Upper lobe of right lung (tissue), 1 donor: Measurements from ENCODE around the gene TAS2R1. TPM values are rescaled to one million over a fixed set of nuclear protein-coding genes. Genes with fewer than 3 reads are reported as not detected.

Source experiments
- ATAC-seq: fragments of 200-7000 bp; cut with Tn5 transposase; one replicate; pipeline ENCODE4 v1.9.1; 2020; ENCODE audit warnings: mild to moderate bottlenecking, moderate library complexity
- DNase-seq: peaks from one replicate; pipeline ENCODE4 v3.0.0-alpha.2; 2020
- H3K27ac ChIP-seq: fragments of 200-600 bp; one replicate; pipeline ENCODE4 v1.8.0; 2022
- H3K27me3 ChIP-seq: fragments of 200-600 bp; one replicate; pipeline ENCODE4 v1.8.0; 2022; ENCODE audit warnings: mild to moderate bottlenecking
- H3K36me3 ChIP-seq: fragments of 200-600 bp; one replicate; pipeline ENCODE4 v1.8.0; 2022
- H3K4me1 ChIP-seq: fragments of 200-600 bp; one replicate; pipeline ENCODE4 v1.8.0; 2022
- H3K4me3 ChIP-seq: fragments of 200-600 bp; one replicate; pipeline ENCODE4 v1.8.0; 2022; ENCODE audit warnings: mild to moderate bottlenecking
- H3K9me3 ChIP-seq: fragments of 200-600 bp; one replicate; pipeline ENCODE4 v1.8.0; 2022
- CTCF ChIP-seq: fragments of 200-600 bp; IDR thresholded peaks from one replicate; pipeline ENCODE4 v1.8.0; 2022; ENCODE audit warnings: antibody characterized with exemption
- intact Hi-C: fragments of 100-400 bp; cut with DNase I; formaldehyde crosslinking; loops from one replicate; pipeline ENCODE4 v1.11.0; 2022
- total RNA-seq: library from RNA; stranded (reverse); fragmentation: NEBNext Ultra II Directional; extraction: Animal tissue kit (Norgen Biotek cat#: 25700); gene quantifications from one replicate; pipeline ENCODE4 v1.2.1, GENCODE V29; 2021
- donor health status: DM: no; HTN: yes; CAD: no; lungs with severe emphysema.

Gene TAS2R1
- total RNA-seq, 1 donor from 2014 or later: not detected

DNA sequence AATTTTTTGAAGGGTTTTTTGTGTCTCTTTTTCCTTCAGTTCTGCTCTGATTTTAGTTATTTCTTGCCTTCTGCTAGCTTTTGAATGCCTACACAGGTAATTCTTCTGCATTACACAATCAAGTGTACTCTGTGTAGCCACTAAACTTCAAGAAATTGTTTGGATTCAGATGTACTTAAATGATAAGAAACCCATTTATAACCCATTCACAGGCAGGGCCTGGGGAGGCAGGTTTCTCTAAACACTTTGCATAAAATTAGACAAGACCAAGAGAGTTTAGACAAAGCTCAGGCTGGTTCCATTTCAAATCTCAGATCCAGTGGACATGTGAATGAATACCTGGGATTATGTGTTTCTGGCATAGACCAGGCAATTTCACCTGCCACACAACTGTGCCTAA lies 43.0 kb downstream of the TAS2R1 start:
- no peak for DNase-seq

DNA sequence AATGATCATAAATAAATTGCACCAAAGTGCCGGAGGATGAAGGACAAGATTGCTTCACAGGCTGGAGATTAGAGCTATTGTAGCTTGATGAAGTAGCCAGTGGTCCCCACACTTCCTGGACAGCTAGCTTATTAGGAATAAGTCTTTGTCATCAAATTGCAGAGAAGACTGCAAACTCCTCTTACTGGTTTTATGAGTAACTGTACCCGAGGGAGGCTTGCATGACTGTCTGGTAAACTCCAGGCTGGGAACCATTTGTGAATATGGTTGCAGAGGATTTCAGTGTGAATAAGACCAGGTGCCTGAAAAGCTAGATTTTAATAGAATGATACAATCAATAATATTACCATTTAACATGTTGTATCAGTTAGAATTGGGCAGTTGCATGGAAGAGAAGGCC lies 47.7 kb downstream of the TAS2R1 start:
- Histone ChIP-seq H3K9me3 (no peaks in the 10 kb centered on the region), H3K4me3 (no peak overlapping the region), H3K27ac (no peak overlapping the region), H3K36me3 (no peaks in the 10 kb centered on the region), H3K4me1 (no peaks in the 10 kb centered on the region), H3K27me3 (no peaks in the 10 kb centered on the region)
- ATAC-seq (no peak), DNase-seq (no peak)
- intact Hi-C loops: no loop called here
- no peak for TF ChIP-seq CTCF

More for the DNA sequence above, 43.0 kb downstream of the TAS2R1 start:
- peak; percentile 89 for ATAC-seq
- Histone ChIP-seq H3K27ac (no peak overlapping the region), H3K36me3 (no peaks in the 10 kb centered on the region), H3K4me1 (no peaks in the 10 kb centered on the region), H3K9me3 (no peaks in the 10 kb centered on the region), H3K4me3 (no peak overlapping the region), H3K27me3 (no peaks in the 10 kb centered on the region)
- intact Hi-C loops: loop anchor here (2.0 kb wide), 1 partner anchor 14 kb away; no protein-coding TSS in a partner anchor
- no peak for TF ChIP-seq CTCF

Other genes starting within 250 kb of the TAS2R1 start
- gene SEMA5A, start 84.3 kb downstream of the TAS2R1 start, total RNA-seq: 38.9 TPM